ENCODE data around the gene VDR. TPM values are rescaled to one million over a fixed set of nuclear protein-coding genes. Genes with fewer than 3 reads are reported as not detected.

The VDR gene
- total RNA-seq, 1 donor from 2014 or later: 41.6 TPM

GRCh38 chr12:47817272-47818006, 87.4 kb downstream of the VDR start:
- intact Hi-C loops (cut with micrococcal nuclease): loop anchor here (1.0 to 10.0 kb wide), 5 partner anchors 9 to 1603 kb away; partner anchors contain the start of gene RPAP3

GRCh38 chr12:47816403-47817271, 88.2 kb downstream of the VDR start:
- intact Hi-C loops (cut with micrococcal nuclease): loop anchor here (10.0 kb wide), 2 partner anchors 452 to 1602 kb away; no protein-coding TSS in a partner anchor

DNA sequence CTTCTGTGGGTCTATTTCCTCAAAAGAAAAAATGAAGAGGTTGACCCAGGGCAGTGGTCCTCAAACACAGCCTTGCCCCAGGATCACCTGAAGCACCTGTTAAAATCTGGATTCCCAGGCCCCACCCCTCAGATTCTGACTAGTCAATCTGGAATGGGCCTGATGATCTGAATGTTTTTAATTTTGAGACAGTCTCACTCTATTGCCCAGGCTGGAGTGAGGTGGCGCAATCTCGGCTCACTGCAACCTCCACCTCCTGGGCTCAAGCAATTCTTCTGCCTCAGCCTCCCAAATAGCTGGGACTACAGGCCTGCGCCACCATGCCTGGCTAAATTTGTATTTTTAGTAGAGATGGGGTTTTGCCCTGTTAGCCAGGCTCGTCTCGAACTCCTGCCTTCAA, 89.3 kb downstream of the VDR start:
- intact Hi-C loops (cut with micrococcal nuclease): loop anchor here (10.0 kb wide), 2 partner anchors 451 to 1601 kb away; no protein-coding TSS in a partner anchor

GRCh38 chr12:47814539-47815170, 90.1 kb downstream of the VDR start:
- intact Hi-C loops (cut with micrococcal nuclease): loop anchor here (10.0 kb wide), 2 partner anchors 450 to 1600 kb away; no protein-coding TSS in a partner anchor

- intact Hi-C loops (cut with micrococcal nuclease): loop anchor here (1.0 to 10.0 kb wide), 5 partner anchors 8 to 1599 kb away; partner anchors contain the start of gene SLC48A1
Observed at GRCh38 chr12:47813511-47814196, 91.1 kb downstream of the VDR start.

DNA sequence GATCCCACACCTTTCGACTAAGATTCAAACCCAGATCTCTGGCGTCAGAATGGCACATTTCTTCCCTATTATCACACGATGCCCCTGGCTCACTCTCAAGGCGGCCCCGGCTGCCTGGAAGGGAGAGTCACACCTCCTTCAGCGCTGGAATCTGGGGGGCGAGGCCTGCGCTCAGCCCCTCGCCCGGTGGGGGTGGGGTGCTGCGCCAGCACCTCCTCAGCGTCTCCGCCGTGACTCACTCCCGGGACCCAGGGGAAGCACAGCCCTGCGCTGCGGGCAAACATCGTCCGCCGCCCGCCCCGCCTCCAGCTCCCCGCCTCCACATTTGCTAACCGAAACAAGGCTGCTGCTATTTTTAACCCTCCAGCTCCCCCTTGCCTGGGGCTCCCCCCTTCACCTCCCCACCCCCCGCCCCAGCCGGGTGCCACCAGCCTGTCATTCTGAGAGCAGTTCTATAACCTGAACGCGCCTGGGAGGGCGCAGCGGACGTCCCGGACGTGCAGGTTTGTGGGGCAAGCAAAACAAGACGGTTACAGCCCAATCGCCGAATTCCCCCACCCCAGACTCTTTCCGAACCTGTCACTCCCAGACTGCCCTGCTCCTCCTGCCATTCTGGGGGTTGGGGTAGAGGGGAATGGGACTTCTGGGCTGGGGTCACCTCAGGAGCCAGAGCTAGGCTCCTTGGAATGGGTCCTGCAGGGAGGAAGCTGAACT, 91.8 kb downstream of the VDR start:
- intact Hi-C loops (cut with micrococcal nuclease): loop anchor here (1.0 to 10.0 kb wide), 5 partner anchors 8 to 1598 kb away; partner anchors contain the start of gene SLC48A1

GRCh38 chr12:47811581-47812484, 93.0 kb downstream of the VDR start:
- intact Hi-C loops (cut with micrococcal nuclease): loop anchor here (2.0 to 10.0 kb wide), 4 partner anchors 39 to 1597 kb away; partner anchors contain the start of gene SLC48A1

- intact Hi-C loops (cut with micrococcal nuclease): loop anchor here (10.0 kb wide), 2 partner anchors 446 to 1596 kb away; no protein-coding TSS in a partner anchor
Observed at GRCh38 chr12:47811072-47811396, 93.8 kb downstream of the VDR start.

- intact Hi-C loops (cut with micrococcal nuclease): loop anchor here (2.0 kb wide), 1 partner anchor 31 kb away; no protein-coding TSS in a partner anchor
Observed at GRCh38 chr12:47809518-47809917, 95.3 kb downstream of the VDR start.

- intact Hi-C loops (cut with micrococcal nuclease): loop anchor here (1.0 to 2.0 kb wide), 2 partner anchors 10 to 30 kb away; no protein-coding TSS in a partner anchor
Observed at GRCh38 chr12:47808574-47809365, 96.0 kb downstream of the VDR start.

- intact Hi-C loops (cut with micrococcal nuclease): loop anchor here (1.0 to 2.0 kb wide), 2 partner anchors 10 to 29 kb away; no protein-coding TSS in a partner anchor
Observed at GRCh38 chr12:47808050-47808449, 96.7 kb downstream of the VDR start.

DNA sequence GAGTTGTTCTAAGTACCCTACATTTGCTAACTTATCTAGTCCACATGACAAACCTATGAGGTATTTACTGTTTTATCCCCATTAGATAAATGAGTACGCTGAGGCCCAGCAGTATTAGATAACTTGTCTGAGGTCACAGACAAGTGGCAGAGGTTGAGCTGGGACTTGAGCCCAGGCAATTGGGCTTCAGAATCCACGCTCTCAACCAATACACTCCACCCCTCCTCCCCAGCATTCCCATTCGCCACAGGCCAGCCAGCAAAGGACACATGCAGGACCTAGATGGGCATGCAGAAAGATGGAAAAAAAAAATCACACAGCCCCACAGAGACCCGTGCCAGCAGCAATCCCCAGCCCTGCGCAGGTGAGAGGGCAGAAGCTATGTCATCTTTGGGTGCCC, 97.5 kb downstream of the VDR start:
- intact Hi-C loops (cut with micrococcal nuclease): no loop called here

DNA sequence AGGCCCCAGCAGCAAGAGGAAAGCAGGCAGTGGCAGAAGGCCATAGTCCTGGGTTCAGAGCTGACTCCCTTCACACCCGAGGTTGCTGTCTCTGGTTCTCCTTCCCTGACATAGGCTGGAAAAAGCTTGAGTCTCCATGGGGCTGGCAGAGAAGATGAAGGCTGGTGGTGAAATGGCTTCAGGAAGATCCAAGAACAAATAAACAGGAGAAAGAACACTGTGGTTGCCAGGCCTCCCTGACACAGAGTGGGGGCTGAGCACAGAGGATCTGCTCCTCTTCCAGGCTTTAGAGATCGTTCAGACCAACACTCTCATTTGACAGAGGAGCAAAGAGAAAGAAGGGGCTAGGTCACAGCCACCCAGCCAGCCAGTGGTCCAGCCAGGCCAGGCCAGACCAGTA, 99.4 kb downstream of the VDR start:
- intact Hi-C loops (cut with micrococcal nuclease): no loop called here

- intact Hi-C loops (cut with micrococcal nuclease): no loop called here
Observed at GRCh38 chr12:47804171-47804570, 100.6 kb downstream of the VDR start.

DNA sequence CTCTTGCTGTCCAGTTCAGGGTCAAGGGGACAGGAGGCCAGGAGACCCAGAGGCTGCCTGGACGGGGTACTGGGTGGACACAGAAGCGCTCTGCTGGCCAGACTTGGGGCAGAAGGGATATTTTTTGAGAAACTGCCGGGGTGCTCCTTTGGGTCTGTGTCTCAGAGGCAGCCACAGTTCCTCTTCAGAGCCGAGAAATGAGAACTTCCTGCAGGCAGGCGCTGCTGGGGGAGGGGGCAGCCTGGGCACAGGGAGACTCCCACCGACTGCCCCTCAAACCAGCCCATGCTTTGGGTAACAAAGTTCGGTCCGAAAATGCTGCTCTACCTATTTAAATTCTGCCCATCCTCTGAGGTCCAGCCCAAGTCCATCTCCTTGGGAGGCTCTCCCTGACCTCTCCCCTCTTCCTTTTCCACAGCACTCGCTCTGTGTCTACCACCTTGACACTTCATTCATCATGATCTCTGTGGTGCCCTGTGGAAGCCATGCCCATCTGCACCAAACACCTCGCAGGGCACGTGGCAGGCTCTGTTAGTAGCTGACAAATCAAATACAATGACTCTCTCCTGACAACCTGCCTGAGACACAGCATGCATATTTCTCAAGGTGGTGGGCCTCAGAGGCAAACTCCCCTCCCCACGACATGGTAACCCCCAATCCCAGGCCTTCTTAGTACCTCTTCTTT, 101.5 kb downstream of the VDR start:
- intact Hi-C loops (cut with micrococcal nuclease): no loop called here

GRCh38 chr12:47802312-47802711, 102.5 kb downstream of the VDR start:
- intact Hi-C loops (cut with micrococcal nuclease): no loop called here

- intact Hi-C loops (cut with micrococcal nuclease): no loop called here
Observed at GRCh38 chr12:47801904-47802246, 102.9 kb downstream of the VDR start.
